ENCODE data around the gene CNBD2.

DNA sequence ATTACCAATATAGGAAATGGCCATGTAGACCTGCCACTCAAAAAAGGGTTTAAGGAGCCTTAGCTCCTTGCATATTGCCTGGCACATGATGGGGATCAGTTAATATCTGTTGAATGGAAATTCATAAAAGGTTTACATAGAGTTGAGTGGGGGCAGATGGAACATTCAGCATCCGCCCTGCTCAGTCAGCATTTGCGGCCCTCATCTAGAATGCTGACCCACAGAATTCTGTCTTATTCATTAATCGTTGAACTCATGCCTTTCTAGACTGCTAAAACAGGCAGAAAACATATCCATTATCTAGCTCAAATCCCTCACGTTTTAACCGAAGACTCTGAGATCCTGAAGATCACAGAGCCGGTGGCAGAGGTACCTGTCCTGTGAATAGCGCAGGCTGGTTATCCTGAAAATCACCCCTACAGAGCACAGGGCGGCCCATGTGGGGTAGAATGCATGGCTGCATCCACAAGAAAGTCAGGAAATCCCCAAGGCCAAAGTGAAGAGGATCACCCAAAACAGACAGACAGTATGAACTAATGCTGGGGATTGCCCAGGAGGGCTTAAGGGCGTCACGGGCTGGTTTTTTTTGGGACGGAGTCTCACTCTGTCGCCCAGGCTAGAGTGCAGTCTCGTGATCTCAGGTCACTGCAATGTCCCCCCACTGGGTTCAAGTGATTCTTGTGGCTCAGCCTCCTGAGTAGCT, 59.9 kb downstream of the CNBD2 start:
- TF ChIP-seq NR2C2 (CRISPR knock-in tag; IDR thresholded peaks at IDR 0.05) (no peak), ELF4 (CRISPR knock-in tag; IDR thresholded peaks at IDR 0.05; ENCODE audit: low read depth) (no peak), SP1 (CRISPR knock-in tag; conservative IDR thresholded peaks at IDR 0.05) (no peak), MAX (CRISPR knock-in tag; IDR thresholded peaks at IDR 0.05) (no peak), NFATC4 (CRISPR knock-in tag; IDR thresholded peaks at IDR 0.05) (no peak)
- TF ChIP-seq, protein P1, sequence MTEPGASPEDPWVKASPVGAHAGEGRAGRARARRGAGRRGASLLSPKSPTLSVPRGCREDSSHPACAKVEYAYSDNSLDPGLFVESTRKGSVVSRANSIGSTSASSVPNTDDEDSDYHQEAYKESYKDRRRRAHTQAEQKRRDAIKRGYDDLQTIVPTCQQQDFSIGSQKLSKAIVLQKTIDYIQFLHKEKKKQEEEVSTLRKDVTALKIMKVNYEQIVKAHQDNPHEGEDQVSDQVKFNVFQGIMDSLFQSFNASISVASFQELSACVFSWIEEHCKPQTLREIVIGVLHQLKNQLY (CRISPR knock-in tag; IDR thresholded peaks at IDR 0.05): no peak

Measured in WTC11 (cell line).